H9 (cell line): ENCODE results near the gene BCAT1. TPM values are rescaled to one million over a fixed set of nuclear protein-coding genes. Genes with fewer than 3 reads are reported as not detected.

Experiments
- DNase-seq: peaks from one replicate; pipeline ENCODE4 v3.0.0-alpha.2; 2017
- H2AFZ ChIP-seq: one replicate; pipeline ENCODE4 v1.6.1; 2013; ENCODE audit warnings: mild to moderate bottlenecking, low read length, control low read depth, moderate library complexity
- H2AK5ac ChIP-seq: 2 replicates; pipeline ENCODE4 v1.6.1; 2013; ENCODE audit warnings: low read length, control low read depth, mixed read lengths; ENCODE audit not compliant: insufficient read length
- H2BK120ac ChIP-seq: one replicate; pipeline ENCODE4 v1.6.1; 2013; ENCODE audit warnings: low read depth, mild to moderate bottlenecking, low read length, control low read depth, inconsistent platforms; ENCODE audit not compliant: poor library complexity, severe bottlenecking
- H2BK12ac ChIP-seq: 2 replicates; pipeline ENCODE4 v1.6.1; 2013; ENCODE audit warnings: low read length, control low read depth, mixed read lengths, low read depth; ENCODE audit not compliant: insufficient read length
- H2BK15ac ChIP-seq: 2 replicates; pipeline ENCODE4 v1.6.1; 2013; ENCODE audit warnings: low read depth, low read length, control low read depth
- H2BK20ac ChIP-seq: one replicate; pipeline ENCODE4 v1.6.1; 2013; ENCODE audit warnings: low read depth, mild to moderate bottlenecking, low read length, control low read depth, inconsistent platforms; ENCODE audit not compliant: poor library complexity, severe bottlenecking
- H2BK5ac ChIP-seq: 2 replicates; pipeline ENCODE4 v1.6.1; 2013; ENCODE audit warnings: low read length, control low read depth, mixed read lengths; ENCODE audit not compliant: insufficient read length
- H3K14ac ChIP-seq: 2 replicates; pipeline ENCODE4 v1.6.1; 2013; ENCODE audit warnings: low read length, control low read depth; ENCODE audit not compliant: insufficient read depth
- H3K18ac ChIP-seq: 2 replicates; pipeline ENCODE4 v1.6.1; 2013; ENCODE audit warnings: low read depth, mild to moderate bottlenecking, mixed read lengths, low read length, control low read depth; ENCODE audit not compliant: insufficient read length
- H3K23ac ChIP-seq: 2 replicates; pipeline ENCODE4 v1.6.1; 2013; ENCODE audit warnings: low read length, control low read depth, mixed read lengths, low read depth; ENCODE audit not compliant: insufficient read length
- H3K23me2 ChIP-seq: 2 replicates; pipeline ENCODE4 v1.6.1; 2013; ENCODE audit warnings: low read depth, mild to moderate bottlenecking, mixed read lengths, low read length, control low read depth; ENCODE audit not compliant: insufficient read length, poor library complexity, severe bottlenecking
- H3K27ac ChIP-seq: 2 replicates; pipeline ENCODE4 v1.5.1; 2013; ENCODE audit warnings: low read length, control low read depth, mixed read lengths, low read depth; ENCODE audit not compliant: insufficient read length
- H3K27me3 ChIP-seq: 2 replicates; pipeline ENCODE4 v1.6.1; 2013; ENCODE audit warnings: low read length, control low read depth, inconsistent platforms; ENCODE audit not compliant: insufficient read depth
- H3K4ac ChIP-seq: 2 replicates; pipeline ENCODE4 v1.6.1; 2013; ENCODE audit warnings: low read depth, mild to moderate bottlenecking, control low read depth, inconsistent platforms, low read length, moderate library complexity
- H3K4me1 ChIP-seq: 2 replicates; pipeline ENCODE4 v1.6.1; 2013; ENCODE audit warnings: low read length, control low read depth, inconsistent platforms; ENCODE audit not compliant: insufficient read depth
- H3K4me2 ChIP-seq: 2 replicates; pipeline ENCODE4 v1.6.1; 2013; ENCODE audit warnings: low read length, control low read depth, mixed read lengths; ENCODE audit not compliant: insufficient read length, insufficient read depth
- H3K56ac ChIP-seq: 2 replicates; pipeline ENCODE4 v1.6.1; 2013; ENCODE audit warnings: low read depth, mild to moderate bottlenecking, mixed read lengths, low read length, control low read depth; ENCODE audit not compliant: insufficient read length
- H3K79me1 ChIP-seq: 2 replicates; pipeline ENCODE4 v1.6.1; 2013; ENCODE audit warnings: low read depth, mild to moderate bottlenecking, moderate library complexity, low read length, control low read depth, inconsistent platforms; ENCODE audit not compliant: insufficient read depth, poor library complexity, severe bottlenecking
- H3K79me2 ChIP-seq: 2 replicates; pipeline ENCODE4 v1.6.1; 2013; ENCODE audit warnings: low read length, control low read depth, inconsistent platforms; ENCODE audit not compliant: insufficient read depth
- H3K9ac ChIP-seq: 2 replicates; pipeline ENCODE4 v1.6.1; 2013; ENCODE audit warnings: low read length, control low read depth, mixed read lengths; ENCODE audit not compliant: insufficient read length; ENCODE audit errors: extremely low read depth
- H3K9me3 ChIP-seq: one replicate; pipeline ENCODE4 v1.6.1; 2013; ENCODE audit warnings: low read depth, low read length, inconsistent platforms; ENCODE audit not compliant: control insufficient read depth
- H3T11ph ChIP-seq: one replicate; pipeline ENCODE4 v1.6.1; 2013; ENCODE audit warnings: mild to moderate bottlenecking, low read length, control low read depth, inconsistent platforms
- H4K20me1 ChIP-seq: one replicate; pipeline ENCODE4 v1.6.1; 2013; ENCODE audit not compliant: control insufficient read depth, insufficient read length, insufficient read depth
- H4K5ac ChIP-seq: 2 replicates; pipeline ENCODE4 v1.6.1; 2013; ENCODE audit warnings: low read depth, mild to moderate bottlenecking, mixed read lengths, low read length, control low read depth; ENCODE audit not compliant: insufficient read length
- H4K8ac ChIP-seq: replicated peaks from 2 replicates; pipeline ENCODE4 v1.6.1; 2013; ENCODE audit warnings: low read length, control low read depth, mixed read lengths, low read depth; ENCODE audit not compliant: insufficient read length
- H4K91ac ChIP-seq: 2 replicates; pipeline ENCODE4 v1.6.1; 2013; ENCODE audit warnings: low read depth, mild to moderate bottlenecking, moderate library complexity, mixed read lengths, low read length, control low read depth; ENCODE audit not compliant: insufficient read length
- H3K27ac Mint-ChIP-seq, 3 experiments: 2 replicates in 2 of 3; 3 replicates in 1 of 3; pipeline ENCODE4 v1.8.0; 2020 to 2021; ENCODE audit warnings: mixed read lengths in 3 of 3, mild to moderate bottlenecking in 1 of 3, moderate library complexity in 1 of 3
- H3K27me3 Mint-ChIP-seq: 2 replicates; pipeline ENCODE4 v1.8.0; 2021; ENCODE audit warnings: low read depth, mild to moderate bottlenecking, moderate library complexity, mixed read lengths
- H3K36me3 Mint-ChIP-seq, 3 experiments: 2 replicates in 2 of 3; 3 replicates in 1 of 3; pipeline ENCODE4 v1.8.0; 2020 to 2021; ENCODE audit warnings: low read depth in 3 of 3, mixed read lengths in 3 of 3; ENCODE audit not compliant: insufficient read depth in 1 of 3
- H3K4me1 Mint-ChIP-seq, 2 experiments: 2 replicates each; pipeline ENCODE4 v1.8.0; 2020; ENCODE audit warnings: mixed read lengths in 2 of 2
- H3K4me3 Mint-ChIP-seq, 2 experiments: 2 replicates in 1 of 2; 3 replicates in 1 of 2; pipeline ENCODE4 v1.8.0; 2020 to 2021; ENCODE audit warnings: mild to moderate bottlenecking in 2 of 2, mixed read lengths in 2 of 2, moderate library complexity in 1 of 2
- H3K9me3 Mint-ChIP-seq, 2 experiments: 2 replicates in 1 of 2; 3 replicates in 1 of 2; pipeline ENCODE4 v1.8.0; 2020; ENCODE audit warnings: mild to moderate bottlenecking in 2 of 2, mixed read lengths in 2 of 2, moderate library complexity in 1 of 2
- CTCF ChIP-seq: fragments of 200-600 bp; sonication (generic); conservative IDR thresholded peaks from 3 replicates; pipeline ENCODE4 v1.8.0; 2021; ENCODE audit warnings: antibody characterized with exemption, mild to moderate bottlenecking
- WGBS: extraction: QIAGEN DNeasy Blood & Tissue Kit; methylation state at CpG from one replicate; pipeline ENCODE4 v1.1.7; 2013; ENCODE audit warnings: missing lambda C conversion rate, low lambda C conversion rate, mixed read lengths; ENCODE audit not compliant: insufficient read length; ENCODE audit errors: extremely low coverage; 5-methylcytosine and 5-hydroxymethylcytosine counted together
- total RNA-seq: library from RNA; stranded (reverse); gene quantifications from 2 replicates; pipeline ENCODE4 v1.2.1, GENCODE V29; 2021

Gene BCAT1
- total RNA-seq, 1 experiment from 2014 or later = 244 TPM

- Histone ChIP-seq H4K20me1 (no peaks in the 10 kb centered on the region), H3K14ac (peak overlapping the region; percentile 34), H3K23me2 (peaks cover 15% of the 10 kb centered on the region), H2BK15ac (no peak overlapping the region), H4K91ac (no peak overlapping the region), H3K4me1 (peaks cover 2% of the 10 kb centered on the region; the same call in 1 of the 2 replicates), H3K9me3 (no peaks in the 10 kb centered on the region), H4K5ac (no peak overlapping the region), H3K27ac (no peak overlapping the region), H3T11ph (no peak overlapping the region), H3K18ac (peak overlapping the region; percentile 49), H2BK12ac (no peak overlapping the region), H3K79me1 (no peaks in the 10 kb centered on the region), H2AK5ac (no peak overlapping the region), H2BK5ac (no peak overlapping the region), H3K56ac (no peak overlapping the region), H3K9ac (peak overlapping the region; percentile 59), H2BK20ac (no peak overlapping the region), H2BK120ac (no peak overlapping the region), H3K4me2 (peak overlapping the region; percentile 80), H2AFZ (no peak overlapping the region), H3K4ac (no peak overlapping the region; the same call in 1 of the 2 replicates), H3K27me3 (no peaks in the 10 kb centered on the region), H3K23ac (no peak overlapping the region), H3K79me2 (peaks cover 3% of the 10 kb centered on the region; the same call in 1 of the 2 replicates), H4K8ac (no peak overlapping the region)
- Mint-ChIP-seq H3K27ac (peak overlapping the region; percentile 76 to 97 (median 93); a peak in 6 of 7 replicates), H3K36me3 (peaks cover 11 to 20% (median 17%) of the 10 kb centered on the region in 3 experiments; a peak in 6 of 7 replicates), H3K4me1 (peaks cover 23 to 27% of the 10 kb centered on the region in 2 experiments), H3K9me3 (no peaks in the 10 kb centered on the region), H3K27me3 (no peaks in the 10 kb centered on the region; the same call in 1 of the 2 replicates), H3K4me3 (peak overlapping the region; percentile 80 to 95)
- no peak for TF ChIP-seq CTCF
- peak; percentile 72 for DNase-seq
- no CpG with 5 or more reads among the region's 74 CpGs for WGBS
Observed at GRCh38 chr12:24902511-24903328, 46.2 kb downstream of the BCAT1 start.
